Ramos (cell line): Measurements from ENCODE around the gene CDH13.

ENCODE experiments used
- in situ Hi-C: fragments of 300-500 bp; cut with MboI; formaldehyde crosslinking; loops from one replicate; pipeline ENCODE4 v1.14.3; 2022; ENCODE audit warnings: low sequenced_read_pairs; ENCODE audit not compliant: unreplicated experiment

Gene CDH13

DNA sequence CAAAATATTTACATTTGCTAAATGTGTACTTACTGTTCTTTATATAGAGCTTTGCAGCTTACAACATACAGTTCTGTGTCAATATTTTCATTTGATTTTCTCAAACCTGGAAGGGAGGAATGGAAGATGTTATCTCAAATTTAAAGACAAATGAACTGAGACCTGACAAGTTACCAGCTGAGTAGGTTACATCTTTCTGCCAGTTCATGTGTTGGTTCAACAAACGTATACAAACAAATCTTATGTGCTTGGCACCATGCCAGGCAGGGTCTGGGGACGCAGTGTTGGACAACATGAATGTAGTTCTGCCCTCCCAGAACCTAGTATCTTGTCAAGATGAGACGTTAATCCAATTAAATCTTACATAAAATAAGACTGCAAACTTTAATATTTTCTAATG lies 673.6 kb downstream of the CDH13 start:
- in situ Hi-C loops: no loop called here

DNA sequence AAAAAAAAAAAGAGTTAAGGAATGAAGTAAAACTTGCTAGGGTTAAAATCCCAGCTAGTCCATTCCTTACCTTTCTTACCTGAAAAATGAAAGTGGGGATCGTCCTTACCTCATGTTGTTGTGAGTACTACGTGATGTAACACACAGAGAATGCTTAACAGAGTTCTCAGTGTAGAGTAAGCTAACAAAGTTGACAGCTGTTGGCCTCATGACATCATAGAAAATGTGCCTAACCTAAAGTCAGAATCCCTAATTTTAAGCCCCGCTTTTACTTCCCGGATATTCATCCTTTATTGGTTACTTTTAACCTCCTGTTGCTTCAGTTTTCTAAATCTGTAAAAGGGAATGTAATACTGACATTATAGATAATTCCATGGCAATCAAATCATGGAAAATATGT lies 675.2 kb downstream of the CDH13 start:
- in situ Hi-C loops: no loop called here

DNA sequence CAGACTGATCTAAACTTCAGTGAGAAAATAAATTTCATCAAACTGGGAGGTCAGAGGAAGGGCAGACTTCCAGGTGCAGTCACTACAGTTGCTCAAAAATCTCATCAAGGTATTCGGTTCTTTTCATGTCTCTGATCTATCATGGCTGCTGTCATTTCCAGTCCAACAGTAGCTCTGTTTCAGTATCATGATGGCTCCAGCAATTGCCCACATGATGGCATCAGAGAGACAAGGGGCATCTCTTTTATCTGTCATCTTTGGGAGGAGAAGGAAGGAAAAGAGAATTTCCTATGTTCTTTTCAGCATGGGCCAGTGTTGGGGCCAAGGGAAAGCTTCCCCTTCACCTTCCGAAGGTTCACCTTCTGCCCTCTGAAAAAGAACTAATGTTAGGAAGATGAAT lies 676.1 kb downstream of the CDH13 start:
- in situ Hi-C loops: no loop called here

DNA sequence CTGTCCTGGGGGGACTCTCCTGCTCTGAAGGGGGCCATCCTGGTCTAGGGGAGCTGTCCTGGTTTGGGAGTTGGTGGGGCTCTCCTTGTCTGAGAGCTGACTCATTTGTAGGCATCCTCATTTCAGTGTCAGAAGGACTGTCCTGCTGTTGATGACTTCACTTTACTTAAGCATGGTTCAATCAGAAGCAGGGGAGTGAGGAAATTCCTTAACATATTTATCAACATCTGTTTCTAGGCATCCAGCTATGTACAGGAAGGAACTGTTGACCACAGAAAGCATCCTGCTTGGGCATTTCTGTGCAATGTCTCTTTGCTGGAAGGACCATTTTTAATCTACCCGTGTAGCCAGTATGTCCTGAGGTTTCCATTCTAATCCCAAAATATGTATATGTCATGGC lies 678.3 kb downstream of the CDH13 start:
- in situ Hi-C loops: no loop called here

DNA sequence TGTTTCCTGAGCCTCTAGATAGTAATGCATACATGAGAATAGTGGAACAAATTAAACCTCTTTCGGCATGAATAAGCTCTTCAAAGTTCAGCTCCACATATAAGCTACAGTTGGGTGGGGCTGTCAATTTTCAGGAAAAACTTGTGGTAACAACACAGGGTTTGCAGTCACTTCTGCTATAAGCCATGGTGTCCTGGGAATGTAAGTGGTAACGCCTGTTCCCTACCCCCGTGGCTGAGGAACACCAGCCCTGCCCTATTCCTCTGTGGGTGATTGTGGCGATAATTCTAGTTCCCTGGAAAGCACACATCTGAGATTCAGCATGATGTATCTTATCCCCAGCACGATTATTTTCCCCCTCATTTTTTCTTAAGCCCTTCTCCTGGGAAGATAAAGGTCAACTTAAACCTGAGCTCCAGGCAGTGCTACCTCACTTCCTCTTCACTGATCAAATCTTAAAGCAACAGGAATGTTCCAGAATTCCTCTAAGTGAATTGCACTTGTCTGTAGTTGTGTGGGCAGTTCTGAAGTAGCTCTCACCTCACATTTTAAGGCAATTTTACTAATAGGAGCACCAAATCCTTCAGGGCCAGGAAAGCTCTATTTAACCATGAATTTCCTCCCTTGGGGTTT lies 680.3 kb downstream of the CDH13 start:
- in situ Hi-C loops: no loop called here

DNA sequence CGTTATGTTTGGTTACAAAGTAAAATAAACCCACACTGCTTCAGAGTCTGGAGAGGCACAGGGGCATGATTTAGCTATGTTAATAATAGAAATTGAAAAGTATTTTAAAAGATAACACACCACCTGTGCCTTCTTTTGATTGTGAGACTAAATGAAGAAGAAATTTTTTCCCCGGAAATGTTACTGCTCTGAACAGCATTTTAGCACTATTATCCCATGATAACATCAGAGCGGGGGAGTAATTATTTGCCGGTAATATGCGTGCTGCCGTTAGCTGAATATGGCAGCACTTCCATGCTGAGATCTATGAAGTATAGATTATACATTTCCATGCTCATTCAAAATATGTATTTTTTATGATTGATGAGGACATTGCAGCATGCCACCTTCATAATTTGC lies 680.8 kb downstream of the CDH13 start:
- in situ Hi-C loops: no loop called here

DNA sequence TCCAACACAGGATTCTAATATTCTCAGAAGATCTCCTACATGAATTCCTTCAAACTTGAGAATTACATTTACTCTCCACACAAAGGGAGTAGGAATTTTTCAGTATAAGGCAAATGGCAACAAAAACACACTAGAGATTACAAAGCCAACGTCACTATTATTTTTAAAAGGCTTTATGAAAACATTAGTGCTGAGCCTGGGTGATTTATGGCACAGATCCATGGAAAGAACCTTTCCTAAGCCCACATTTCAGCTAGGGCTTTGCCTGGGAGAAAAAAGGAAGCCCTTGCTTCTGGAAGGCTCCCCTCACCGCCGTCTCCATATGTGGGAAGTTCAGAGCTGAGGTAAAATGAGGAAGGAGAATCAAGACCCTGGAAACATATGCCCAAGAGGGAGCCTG lies 681.6 kb downstream of the CDH13 start:
- in situ Hi-C loops: no loop called here

DNA sequence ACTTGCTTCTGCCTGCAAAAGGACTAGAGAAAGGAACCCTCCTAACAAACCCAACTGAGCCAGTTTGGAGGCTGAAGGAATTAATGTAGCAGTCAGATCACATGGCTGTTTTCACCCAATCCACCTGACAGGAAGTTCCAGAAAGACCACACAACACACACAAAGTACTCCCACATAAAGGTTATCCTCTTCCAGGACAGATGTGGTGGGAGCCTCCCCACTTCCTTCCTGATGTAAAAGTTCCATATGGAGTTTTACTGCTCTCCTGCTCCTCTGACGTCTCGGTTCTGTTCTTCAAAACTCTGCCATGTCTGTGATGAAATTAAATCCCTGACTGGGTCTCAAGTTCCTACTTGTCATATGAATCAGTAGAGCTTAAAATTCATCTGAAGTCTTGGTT lies 684.0 kb downstream of the CDH13 start:
- in situ Hi-C loops: no loop called here

DNA sequence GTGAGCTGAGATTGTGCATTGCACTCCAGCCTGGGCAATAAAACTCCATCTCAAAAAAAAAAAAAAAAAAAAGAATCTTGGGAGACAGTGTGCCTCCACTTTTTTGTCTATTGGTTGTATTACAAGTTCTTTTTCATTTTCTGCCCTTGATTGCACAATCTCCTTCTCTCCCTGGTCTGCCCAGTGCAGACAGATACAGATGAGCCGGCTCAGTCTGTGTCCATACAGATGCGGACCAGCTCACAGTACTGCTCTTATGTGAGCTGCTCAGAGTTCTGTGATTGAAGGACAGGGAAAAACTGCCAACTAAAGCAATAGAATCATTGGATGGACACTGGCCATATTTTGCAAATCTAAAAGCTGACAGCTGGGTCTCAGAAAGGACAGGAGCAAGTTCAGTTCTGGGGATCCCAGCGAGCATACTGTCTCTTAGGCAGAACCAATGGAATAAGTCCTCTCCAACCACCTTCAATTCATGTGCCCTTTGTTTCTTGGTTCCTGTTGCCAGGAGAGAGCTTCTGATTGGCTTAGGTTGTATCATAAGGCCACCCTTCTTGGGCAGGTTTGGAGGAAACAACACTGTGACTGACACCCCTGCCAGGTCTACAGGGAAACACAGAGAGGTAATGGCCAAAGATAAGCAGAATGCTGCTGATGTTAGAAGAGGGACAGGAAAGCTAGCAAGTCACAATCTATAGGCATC lies 685.4 kb downstream of the CDH13 start:
- in situ Hi-C loops: no loop called here

DNA sequence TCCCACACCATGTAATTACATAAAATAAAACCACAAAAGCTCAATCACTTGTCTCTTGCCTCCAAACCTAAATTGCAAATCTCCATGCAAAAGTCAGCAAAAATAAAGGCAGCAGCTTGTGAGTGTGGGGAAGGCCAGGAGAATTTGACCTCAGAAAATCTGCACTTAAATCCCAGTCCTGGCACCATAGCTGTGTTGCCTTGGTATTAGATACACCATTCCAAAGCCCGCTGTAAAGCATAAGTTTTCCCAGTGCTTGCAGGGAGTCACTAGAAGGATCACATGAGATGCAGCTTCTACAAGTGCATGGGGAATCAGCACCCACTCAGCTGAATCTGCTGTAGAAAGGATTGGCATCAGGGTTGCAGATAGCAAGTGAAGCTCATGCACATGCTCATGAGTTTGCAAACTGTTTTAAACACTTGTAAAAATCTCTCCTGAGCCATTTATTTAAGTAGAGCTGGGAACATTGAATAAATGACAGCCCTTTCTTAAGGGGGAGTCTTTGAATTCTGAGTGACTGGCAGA lies 686.0 kb downstream of the CDH13 start:
- in situ Hi-C loops: no loop called here

DNA sequence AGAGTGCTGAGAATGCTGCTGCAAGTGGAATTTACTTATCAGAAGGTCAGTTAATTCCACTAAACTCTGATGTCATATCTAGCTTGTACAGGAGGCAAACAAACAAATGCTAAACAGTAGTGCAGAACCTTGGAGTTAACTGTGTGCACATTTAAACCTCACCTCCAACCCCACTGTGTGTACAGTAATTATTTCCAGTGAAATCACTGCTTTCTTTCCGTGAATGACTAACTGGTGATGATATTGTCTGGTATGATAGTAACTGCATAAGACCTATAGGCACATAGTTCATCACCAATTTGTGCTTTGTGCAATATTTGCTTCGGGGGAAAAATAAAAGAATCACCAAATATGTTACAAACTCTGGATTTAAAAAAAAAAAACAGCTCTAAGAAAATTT lies 688.5 kb downstream of the CDH13 start:
- in situ Hi-C loops: no loop called here

DNA sequence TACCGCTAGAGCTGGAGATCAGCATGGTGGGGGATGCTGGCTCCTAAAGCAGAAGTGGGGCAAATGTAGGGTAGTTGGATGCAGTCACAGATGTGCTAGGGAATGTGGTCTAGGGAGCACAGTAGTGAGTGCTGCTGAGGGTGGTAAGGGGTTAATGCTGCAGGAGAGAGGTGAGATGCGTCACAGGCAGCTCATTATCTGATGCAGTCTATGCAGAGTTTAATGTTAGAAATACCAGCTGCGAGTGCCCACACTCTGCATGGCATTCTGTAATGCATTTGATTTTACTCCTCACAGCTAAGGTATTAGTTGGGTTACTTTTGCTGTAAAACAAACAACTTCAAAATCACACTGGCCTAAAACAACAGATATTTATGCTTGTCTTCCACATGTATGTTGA lies 689.7 kb downstream of the CDH13 start:
- in situ Hi-C loops: no loop called here

DNA sequence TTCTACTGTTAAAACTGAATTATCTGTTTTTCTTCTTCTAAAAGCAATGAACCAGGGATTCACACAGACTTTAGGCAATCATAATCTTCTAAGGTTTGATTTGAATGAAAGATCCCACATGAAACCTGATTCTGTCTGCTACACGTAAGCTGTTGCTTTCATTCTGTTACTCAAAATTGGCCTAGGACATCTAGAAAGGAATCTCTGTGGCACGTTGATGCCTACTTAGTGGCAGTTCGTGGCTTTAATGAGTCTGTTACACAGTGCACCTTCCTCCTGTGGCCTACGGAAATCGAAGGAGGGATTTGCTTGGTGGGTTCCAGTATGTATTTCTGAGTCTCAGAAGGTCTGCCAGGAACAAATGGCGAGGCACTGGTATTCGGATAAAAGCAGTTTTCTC lies 691.6 kb downstream of the CDH13 start:
- in situ Hi-C loops: no loop called here

DNA sequence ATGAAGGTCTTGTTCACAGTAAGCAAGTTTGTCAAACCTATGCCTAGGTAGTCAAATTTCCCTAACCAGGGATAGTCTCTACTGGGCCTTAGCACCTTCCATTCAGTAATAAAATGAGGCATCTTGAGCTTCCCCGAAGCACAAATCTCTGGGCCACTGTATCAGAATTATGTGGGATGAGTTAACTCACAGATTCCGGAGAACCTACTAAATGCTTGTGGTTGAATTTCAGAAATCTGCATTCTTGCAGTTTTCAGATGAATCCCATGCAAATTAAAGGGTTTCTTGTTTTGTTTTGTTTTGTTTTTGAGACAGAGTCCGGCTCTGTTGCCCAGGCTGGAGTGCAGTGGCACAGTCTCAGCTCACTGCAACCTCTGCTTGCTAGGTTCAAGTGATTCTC lies 702.2 kb downstream of the CDH13 start:
- in situ Hi-C loops: no loop called here

DNA sequence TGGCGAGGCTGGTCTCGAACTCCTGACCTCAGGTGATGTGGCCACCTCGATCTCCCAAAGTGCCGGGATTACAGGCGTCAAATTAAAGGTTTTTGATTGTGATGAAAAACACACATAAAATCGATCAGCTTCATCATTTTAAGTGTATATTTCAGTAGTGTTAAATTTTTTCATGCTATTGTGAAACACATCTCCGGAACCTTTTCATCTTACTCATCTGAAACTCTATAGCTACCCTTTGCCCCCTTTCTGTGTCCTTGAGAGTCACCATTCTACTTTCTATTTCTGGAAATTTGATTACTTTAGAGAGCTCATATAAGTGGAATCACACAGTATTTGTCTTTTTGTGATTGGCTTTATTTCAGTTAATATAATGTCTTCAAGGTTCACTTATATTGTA lies 702.7 kb downstream of the CDH13 start:
- in situ Hi-C loops: no loop called here

DNA sequence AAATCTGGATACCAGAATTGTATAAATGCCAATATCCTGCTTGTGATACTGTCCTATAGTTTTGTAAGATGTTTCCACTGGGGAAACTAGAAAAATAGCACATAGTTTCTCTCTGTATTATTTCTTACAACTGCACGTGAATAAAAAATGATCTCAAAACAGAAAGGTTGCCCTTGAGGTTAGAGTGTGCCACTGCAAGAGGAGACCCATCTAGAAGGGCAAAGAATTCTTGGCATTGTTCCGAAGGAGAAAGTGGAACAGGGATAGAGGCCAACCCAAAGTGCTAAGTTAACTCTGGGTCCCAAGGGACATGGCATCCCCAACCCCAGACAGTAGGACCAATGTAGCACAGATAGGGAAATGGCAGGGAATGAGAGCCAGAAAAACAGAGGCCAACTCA lies 703.5 kb downstream of the CDH13 start:
- in situ Hi-C loops: no loop called here

DNA sequence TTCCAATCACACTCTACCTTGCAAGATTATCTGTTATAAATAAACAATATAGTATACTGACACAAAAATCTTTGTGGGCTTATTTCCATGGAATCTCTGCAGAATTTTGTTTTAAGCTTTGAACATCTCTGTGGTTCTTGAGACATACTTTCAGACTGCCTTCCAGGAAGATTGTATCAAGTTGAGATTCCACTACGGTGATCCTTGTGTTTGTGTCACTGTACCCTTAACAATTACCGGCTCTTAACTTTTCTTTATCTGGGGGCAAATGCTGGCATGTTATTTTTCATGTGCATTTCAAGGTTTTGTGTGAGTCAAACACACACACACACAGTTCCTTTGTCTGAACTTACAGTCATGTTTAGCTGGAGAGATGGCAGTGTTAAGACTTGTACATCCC lies 708.3 kb downstream of the CDH13 start:
- in situ Hi-C loops: no loop called here

DNA sequence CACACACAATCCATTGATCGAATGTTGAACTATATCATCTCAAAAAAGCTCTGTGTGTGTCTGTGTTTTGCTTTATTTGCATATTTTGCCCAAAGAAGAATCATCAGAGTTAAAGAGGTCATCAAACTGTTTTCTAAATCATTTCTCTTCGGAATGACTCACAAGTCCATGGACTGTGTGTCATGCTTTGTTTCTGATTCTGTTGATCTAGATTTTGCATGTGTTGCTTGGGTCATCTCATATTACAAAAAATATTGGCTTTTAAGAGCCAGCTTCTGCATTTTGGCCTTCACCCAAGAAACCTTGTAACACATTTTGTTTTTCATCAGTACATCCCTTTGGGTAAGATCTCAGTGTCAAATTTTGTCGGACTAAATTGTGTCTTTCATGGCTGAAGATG lies 709.8 kb downstream of the CDH13 start:
- in situ Hi-C loops: no loop called here

DNA sequence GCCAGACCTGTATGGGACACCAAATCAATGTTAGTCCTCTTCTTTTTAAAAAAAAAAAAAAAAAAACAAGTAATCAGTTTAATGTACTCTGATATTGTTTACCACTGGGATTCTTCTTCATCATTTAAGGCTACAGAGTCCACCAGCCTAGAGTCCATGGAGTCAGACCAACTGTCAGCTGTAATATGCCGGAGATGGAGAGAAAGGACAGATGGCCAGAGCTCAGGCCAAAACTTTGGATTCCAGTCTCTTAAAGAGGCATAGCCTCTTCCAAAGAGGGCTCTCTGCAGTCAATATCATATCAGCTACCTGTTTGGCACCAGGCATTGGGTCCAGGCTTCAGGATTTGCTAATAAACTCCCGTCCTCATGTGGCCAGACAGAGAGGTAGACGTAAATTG lies 711.4 kb downstream of the CDH13 start:
- in situ Hi-C loops: no loop called here

DNA sequence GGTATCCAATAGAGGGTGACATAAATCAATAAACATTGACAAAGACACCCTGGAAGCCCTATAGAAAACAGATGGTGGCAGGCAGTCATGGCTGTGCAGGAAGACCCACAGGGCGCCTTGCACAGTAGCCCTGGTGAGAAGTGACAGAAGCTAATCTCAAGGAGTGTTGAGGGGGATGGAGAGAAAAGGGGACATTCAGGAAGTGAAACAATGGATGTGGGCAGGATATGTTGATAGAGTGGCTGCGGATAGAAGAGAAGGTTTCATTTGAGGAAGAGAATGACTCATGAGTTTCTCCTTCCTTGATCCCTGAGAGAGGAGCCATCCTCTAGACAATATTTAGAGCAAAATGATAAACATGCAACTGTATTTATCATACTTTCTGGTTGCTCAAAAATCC lies 712.2 kb downstream of the CDH13 start:
- in situ Hi-C loops: no loop called here

DNA sequence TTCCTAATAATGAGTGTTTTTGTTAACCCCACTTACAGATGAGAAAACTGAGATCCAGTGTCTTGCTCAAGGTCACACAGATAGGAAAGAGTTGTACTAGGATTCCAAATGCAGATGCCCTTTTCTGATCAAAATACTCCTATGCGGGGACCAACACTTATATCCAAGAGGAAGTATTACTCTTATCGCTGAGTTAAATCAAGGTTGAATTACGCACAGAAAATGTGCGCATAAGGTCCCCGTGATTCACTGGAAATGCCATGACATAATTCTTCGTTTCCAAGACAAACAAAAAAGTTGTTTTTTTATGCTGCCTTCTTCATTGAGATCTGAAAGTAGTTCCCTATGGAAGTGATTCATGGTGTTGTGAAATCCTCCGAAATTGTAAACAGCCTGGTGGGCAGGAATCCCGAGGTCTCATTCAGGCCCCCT lies 717.2 kb downstream of the CDH13 start:
- in situ Hi-C loops: no loop called here
